GM21723 (cell line): ENCODE data around the gene KDM6A.
"Not testable (repeated sequence)": the region's sequence is repeated elsewhere in the genome, so short reads cannot be mapped to it uniquely, and the experiment has no call there.

Experiments used
- ATAC-seq: cut with Tn5 transposase; IDR thresholded peaks from one replicate; pipeline ENCODE4 v1.9.1; 2021; ENCODE audit warnings: mild to moderate bottlenecking, moderate library complexity; ENCODE audit not compliant: unreplicated experiment

The KDM6A gene

GRCh38 chrX:44915361-44915868, 42.4 kb downstream of the KDM6A start:
- ATAC-seq = no peak

- ATAC-seq = no peak
Observed at GRCh38 chrX:44918722-44919121, 45.7 kb downstream of the KDM6A start.

- ATAC-seq = no peak
Observed at GRCh38 chrX:44922980-44923379, 50.0 kb downstream of the KDM6A start.

- no peak for ATAC-seq
Observed at GRCh38 chrX:44927398-44927797, 54.4 kb downstream of the KDM6A start.

- no peak for ATAC-seq
Observed at GRCh38 chrX:44931441-44931973, 58.5 kb downstream of the KDM6A start.

GRCh38 chrX:44935172-44935571, 62.2 kb downstream of the KDM6A start:
- no peak for ATAC-seq

GRCh38 chrX:44935640-44936039, 62.7 kb downstream of the KDM6A start:
- ATAC-seq = no peak

GRCh38 chrX:44937606-44938005, 64.6 kb downstream of the KDM6A start:
- ATAC-seq = no peak

- ATAC-seq = no peak
Observed at GRCh38 chrX:44938111-44938510, 65.1 kb downstream of the KDM6A start.

- not testable (repeated sequence) for ATAC-seq
Observed at GRCh38 chrX:44940541-44940940, 67.6 kb downstream of the KDM6A start.

GRCh38 chrX:44943007-44943406, 70.0 kb downstream of the KDM6A start:
- no peak for ATAC-seq

- ATAC-seq = no peak
Observed at GRCh38 chrX:44944894-44945293, 71.9 kb downstream of the KDM6A start.

GRCh38 chrX:44945736-44946135, 72.7 kb downstream of the KDM6A start:
- no peak for ATAC-seq

GRCh38 chrX:44946771-44947170, 73.8 kb downstream of the KDM6A start:
- no peak for ATAC-seq

GRCh38 chrX:44947995-44948394, 75.0 kb downstream of the KDM6A start:
- ATAC-seq = no peak

- no peak for ATAC-seq
Observed at GRCh38 chrX:44948406-44948805, 75.4 kb downstream of the KDM6A start.

- ATAC-seq = no peak
Observed at GRCh38 chrX:44949125-44949524, 76.1 kb downstream of the KDM6A start.

GRCh38 chrX:44950471-44951366, 77.7 kb downstream of the KDM6A start:
- ATAC-seq = not testable (repeated sequence)

GRCh38 chrX:44951572-44952067, 78.6 kb downstream of the KDM6A start:
- no peak for ATAC-seq

GRCh38 chrX:44952329-44953027, 79.5 kb downstream of the KDM6A start:
- no peak for ATAC-seq

GRCh38 chrX:44953734-44954502, 80.9 kb downstream of the KDM6A start:
- no peak for ATAC-seq
